OCI-M2 (cell line): ENCODE measurements around the gene ZDHHC11.
"Not testable (repeated sequence)": the region's sequence is repeated elsewhere in the genome, so short reads cannot be mapped to it uniquely, and the experiment has no call there.

Source experiments
- DNase-seq: peaks from one replicate; lab custom pipeline; 2025; ENCODE audit not compliant: unreplicated experiment; lab: John Stamatoyannopoulos, UW

ZDHHC11 gene

GRCh38 chr5:880816-881550 is 30.2 kb upstream of the ZDHHC11 start:
- no peak for DNase-seq

- not testable (repeated sequence) for DNase-seq
Measured at GRCh38 chr5:878677-879076, 27.9 kb upstream of the ZDHHC11 start.

GRCh38 chr5:878125-878524 is 27.3 kb upstream of the ZDHHC11 start:
- no peak for DNase-seq

- no peak for DNase-seq
Measured at GRCh38 chr5:876398-877365, 25.9 kb upstream of the ZDHHC11 start.

GRCh38 chr5:875931-876330 is 25.1 kb upstream of the ZDHHC11 start:
- DNase-seq = no peak

- DNase-seq = no peak
Measured at GRCh38 chr5:873328-873727, 22.5 kb upstream of the ZDHHC11 start.

- no peak for DNase-seq
Measured at GRCh38 chr5:872301-872700, 21.5 kb upstream of the ZDHHC11 start.

- no peak for DNase-seq
Measured at GRCh38 chr5:871596-872298, 21.0 kb upstream of the ZDHHC11 start.

GRCh38 chr5:870956-871355 is 20.2 kb upstream of the ZDHHC11 start:
- DNase-seq = no peak

GRCh38 chr5:868428-869135 is 17.8 kb upstream of the ZDHHC11 start:
- no peak for DNase-seq

GRCh38 chr5:867300-867870 is 16.6 kb upstream of the ZDHHC11 start:
- DNase-seq = no peak

- no peak for DNase-seq
Measured at GRCh38 chr5:865771-866170, 15.0 kb upstream of the ZDHHC11 start.

GRCh38 chr5:865168-865521 is 14.4 kb upstream of the ZDHHC11 start:
- no peak for DNase-seq

- DNase-seq = no peak
Measured at GRCh38 chr5:864492-865167, 13.8 kb upstream of the ZDHHC11 start.

GRCh38 chr5:863244-863805 is 12.5 kb upstream of the ZDHHC11 start:
- no peak for DNase-seq

GRCh38 chr5:862367-863243 is 11.8 kb upstream of the ZDHHC11 start:
- no peak for DNase-seq

GRCh38 chr5:861442-862366 is 10.9 kb upstream of the ZDHHC11 start:
- DNase-seq = no peak
